ENCODE measurements around the gene HOXB7. TPM values are rescaled to one million over a fixed set of nuclear protein-coding genes. Genes with fewer than 3 reads are reported as not detected.

Gene HOXB7
- total and polyA plus RNA-seq, 2 experiments from 2014 or later, result not detected

DNA sequence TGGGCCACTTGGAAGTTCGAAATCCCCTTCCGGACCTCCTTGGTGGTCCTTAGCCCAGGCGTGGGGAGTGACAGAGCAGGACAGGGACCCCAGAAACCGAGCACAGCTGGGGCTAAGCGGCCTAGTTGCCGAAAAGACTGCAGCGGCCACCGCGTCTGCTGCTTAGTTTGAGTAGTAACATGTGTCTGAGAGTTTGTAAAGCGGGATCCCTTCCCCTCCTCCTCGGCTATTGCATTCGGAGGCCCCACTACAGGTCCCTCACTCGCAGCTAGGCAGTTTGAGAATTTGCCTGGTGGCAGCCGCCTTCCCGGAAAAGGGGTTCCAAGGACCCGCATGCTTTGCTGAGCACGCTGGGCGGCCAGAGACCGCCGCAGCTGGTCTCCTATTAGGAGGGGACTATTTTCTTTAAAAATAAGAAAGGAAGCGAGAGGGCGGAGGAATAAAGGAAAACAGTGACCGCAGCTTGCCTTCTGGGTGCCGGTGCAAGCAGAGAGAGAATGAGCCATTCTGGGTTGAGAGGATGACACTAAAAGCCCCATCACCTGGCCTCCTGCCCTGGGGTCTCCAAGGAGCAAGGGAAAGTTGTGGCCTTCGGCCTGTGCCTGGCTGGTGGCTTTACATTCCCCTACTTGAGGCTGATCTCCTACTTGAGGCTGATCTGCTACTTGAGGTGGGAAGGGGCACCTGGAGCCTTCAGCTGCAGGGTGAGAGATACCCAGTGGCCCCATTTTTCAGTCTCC lies 16.1 kb downstream of the HOXB7 start:
- ATAC-seq (no peak), DNase-seq (ENCODE audit: low spot score) (no peak)
- TF ChIP-seq, protein P1, sequence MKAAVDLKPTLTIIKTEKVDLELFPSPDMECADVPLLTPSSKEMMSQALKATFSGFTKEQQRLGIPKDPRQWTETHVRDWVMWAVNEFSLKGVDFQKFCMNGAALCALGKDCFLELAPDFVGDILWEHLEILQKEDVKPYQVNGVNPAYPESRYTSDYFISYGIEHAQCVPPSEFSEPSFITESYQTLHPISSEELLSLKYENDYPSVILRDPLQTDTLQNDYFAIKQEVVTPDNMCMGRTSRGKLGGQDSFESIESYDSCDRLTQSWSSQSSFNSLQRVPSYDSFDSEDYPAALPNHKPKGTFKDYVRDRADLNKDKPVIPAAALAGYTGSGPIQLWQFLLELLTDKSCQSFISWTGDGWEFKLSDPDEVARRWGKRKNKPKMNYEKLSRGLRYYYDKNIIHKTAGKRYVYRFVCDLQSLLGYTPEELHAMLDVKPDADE (IDR thresholded peaks at IDR 0.05), result no peak
- TF ChIP-seq EZH2 (IDR thresholded peaks at IDR 0.05; ENCODE audit: low read depth, unreplicated experiment) (peak; percentile 59), EZH2phosphoT487 (IDR thresholded peaks at IDR 0.05; ENCODE audit: unreplicated experiment) (no peak)
- no peaks in the 10 kb centered on the region for H3K79me2 ChIP-seq (replicated peaks; ENCODE audit: insufficient read depth)
- peaks cover 100% of the 10 kb centered on the region for H3K27me3 Mint-ChIP-seq (ENCODE audit: insufficient read depth, low read depth, poor library complexity)
- H3K4me3 ChIP-seq, result peak overlapping the region; percentile 37
- peak overlapping the region; percentile 69 for H3K4me2 ChIP-seq
- H3K4me1 Mint-ChIP-seq, result peaks cover 40% of the 10 kb centered on the region
- no peak overlapping the region for H3K27ac ChIP-seq (ENCODE audit: low read depth)
- H3K9me3 Mint-ChIP-seq, result no peaks in the 10 kb centered on the region; the same call in 2 of the 3 replicates
- peaks cover 45% of the 10 kb centered on the region for H4K20me1 ChIP-seq (replicated peaks; ENCODE audit: insufficient read depth)
- H3F3A ChIP-seq (replicated peaks; ENCODE audit: low read depth), result peaks cover 51% of the 10 kb centered on the region
- H3K36me3 Mint-ChIP-seq (ENCODE audit: low read depth), result peaks cover 3% of the 10 kb centered on the region; the same call in 1 of the 3 replicates
- H3K4me1 ChIP-seq (ENCODE audit: insufficient read depth), result peaks cover 53% of the 10 kb centered on the region
- H3K27ac Mint-ChIP-seq, result no peak overlapping the region
- no peaks in the 10 kb centered on the region for H3K9me2 ChIP-seq (ENCODE audit: insufficient read depth)
- H3K4me3 Mint-ChIP-seq, result no peak overlapping the region
- no peaks in the 10 kb centered on the region for H3K36me3 ChIP-seq (ENCODE audit: insufficient read depth)
- no peak overlapping the region for H2AFZ ChIP-seq
- H3K27me3 ChIP-seq (ENCODE audit: insufficient read depth), result peaks cover 100% of the 10 kb centered on the region

DNA sequence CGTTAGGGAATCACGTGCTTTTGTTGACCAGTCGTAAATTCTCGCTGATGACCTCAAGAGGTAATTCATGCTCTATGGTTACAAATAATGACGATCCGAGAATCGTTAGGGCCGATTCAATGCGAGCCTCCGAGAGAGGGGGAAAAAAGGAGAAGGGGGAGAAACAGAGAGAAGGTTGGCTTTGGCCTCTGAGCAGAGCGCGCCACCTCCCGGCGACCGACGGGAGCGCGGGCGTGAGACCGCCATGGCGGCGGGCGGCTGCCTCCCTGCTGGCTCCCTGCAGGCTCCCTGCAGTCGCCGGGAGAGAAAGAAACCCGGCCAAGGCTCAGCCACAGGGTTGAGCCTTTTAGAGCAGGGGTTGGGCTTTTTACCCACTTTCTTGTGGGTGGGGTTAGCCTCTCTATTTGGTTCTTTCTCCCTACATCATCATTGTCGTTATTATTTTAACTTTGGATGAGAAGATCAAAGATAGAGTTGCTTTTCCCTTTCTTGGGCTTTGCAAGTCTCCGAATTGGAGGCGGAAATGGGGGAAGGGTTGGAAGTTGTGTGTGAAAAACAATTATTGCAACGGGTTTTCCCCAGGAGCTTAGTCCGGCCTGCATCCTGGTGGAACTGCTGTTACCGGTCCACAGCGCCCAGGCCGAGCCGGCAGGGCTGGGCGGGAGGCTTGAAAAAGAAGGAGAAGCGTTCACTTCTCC lies 16.8 kb downstream of the HOXB7 start:
- Histone ChIP-seq H2AFZ (no peak overlapping the region), H3K4me3 (peak overlapping the region; percentile 37), H3F3A (replicated peaks; ENCODE audit: low read depth) (peaks cover 51% of the 10 kb centered on the region), H3K79me2 (replicated peaks; ENCODE audit: insufficient read depth) (no peaks in the 10 kb centered on the region), H3K27me3 (ENCODE audit: insufficient read depth) (peaks cover 100% of the 10 kb centered on the region), H4K20me1 (replicated peaks; ENCODE audit: insufficient read depth) (peaks cover 42% of the 10 kb centered on the region), H3K9me2 (ENCODE audit: insufficient read depth) (no peaks in the 10 kb centered on the region), H3K4me1 (ENCODE audit: insufficient read depth) (peaks cover 61% of the 10 kb centered on the region), H3K27ac (ENCODE audit: low read depth) (no peak overlapping the region), H3K36me3 (ENCODE audit: insufficient read depth) (no peaks in the 10 kb centered on the region), H3K4me2 (peak overlapping the region; percentile 69)
- peaks cover 3% of the 10 kb centered on the region; the same call in 1 of the 3 replicates for H3K36me3 Mint-ChIP-seq (ENCODE audit: low read depth)
- peaks cover 43% of the 10 kb centered on the region for H3K4me1 Mint-ChIP-seq
- H3K4me3 Mint-ChIP-seq, result peak overlapping the region; percentile 56
- ATAC-seq, result peak; percentile 51
- no peaks in the 10 kb centered on the region; the same call in 2 of the 3 replicates for H3K9me3 Mint-ChIP-seq
- no peak overlapping the region for H3K27ac Mint-ChIP-seq
- DNase-seq (ENCODE audit: low spot score), result peak; percentile 87
- H3K27me3 Mint-ChIP-seq (ENCODE audit: insufficient read depth, low read depth, poor library complexity), result peaks cover 100% of the 10 kb centered on the region
- TF ChIP-seq EZH2phosphoT487 (IDR thresholded peaks at IDR 0.05; ENCODE audit: unreplicated experiment) (no peak), ZNF331 (CRISPR knock-in tag; IDR thresholded peaks at IDR 0.05; ENCODE audit: low read depth) (no peak), ZNF114 (CRISPR knock-in tag; IDR thresholded peaks at IDR 0.05) (no peak), NANOG (IDR thresholded peaks at IDR 0.05; ENCODE audit: borderline replicate concordance) (no peak), CREB1 (CRISPR knock-in tag; IDR thresholded peaks at IDR 0.05; ENCODE audit: low read depth) (no peak), EZH2 (IDR thresholded peaks at IDR 0.05; ENCODE audit: low read depth, unreplicated experiment) (peak; percentile 97), POLR2AphosphoS5 (IDR thresholded peaks at IDR 0.05; ENCODE audit: low read depth) (no peak), STAT1 (IDR thresholded peaks at IDR 0.05; ENCODE audit: unreplicated experiment) (no peak)
- TF ChIP-seq, protein P1 (IDR thresholded peaks at IDR 0.05), result no peak
- TF ChIP-seq, protein P2, sequence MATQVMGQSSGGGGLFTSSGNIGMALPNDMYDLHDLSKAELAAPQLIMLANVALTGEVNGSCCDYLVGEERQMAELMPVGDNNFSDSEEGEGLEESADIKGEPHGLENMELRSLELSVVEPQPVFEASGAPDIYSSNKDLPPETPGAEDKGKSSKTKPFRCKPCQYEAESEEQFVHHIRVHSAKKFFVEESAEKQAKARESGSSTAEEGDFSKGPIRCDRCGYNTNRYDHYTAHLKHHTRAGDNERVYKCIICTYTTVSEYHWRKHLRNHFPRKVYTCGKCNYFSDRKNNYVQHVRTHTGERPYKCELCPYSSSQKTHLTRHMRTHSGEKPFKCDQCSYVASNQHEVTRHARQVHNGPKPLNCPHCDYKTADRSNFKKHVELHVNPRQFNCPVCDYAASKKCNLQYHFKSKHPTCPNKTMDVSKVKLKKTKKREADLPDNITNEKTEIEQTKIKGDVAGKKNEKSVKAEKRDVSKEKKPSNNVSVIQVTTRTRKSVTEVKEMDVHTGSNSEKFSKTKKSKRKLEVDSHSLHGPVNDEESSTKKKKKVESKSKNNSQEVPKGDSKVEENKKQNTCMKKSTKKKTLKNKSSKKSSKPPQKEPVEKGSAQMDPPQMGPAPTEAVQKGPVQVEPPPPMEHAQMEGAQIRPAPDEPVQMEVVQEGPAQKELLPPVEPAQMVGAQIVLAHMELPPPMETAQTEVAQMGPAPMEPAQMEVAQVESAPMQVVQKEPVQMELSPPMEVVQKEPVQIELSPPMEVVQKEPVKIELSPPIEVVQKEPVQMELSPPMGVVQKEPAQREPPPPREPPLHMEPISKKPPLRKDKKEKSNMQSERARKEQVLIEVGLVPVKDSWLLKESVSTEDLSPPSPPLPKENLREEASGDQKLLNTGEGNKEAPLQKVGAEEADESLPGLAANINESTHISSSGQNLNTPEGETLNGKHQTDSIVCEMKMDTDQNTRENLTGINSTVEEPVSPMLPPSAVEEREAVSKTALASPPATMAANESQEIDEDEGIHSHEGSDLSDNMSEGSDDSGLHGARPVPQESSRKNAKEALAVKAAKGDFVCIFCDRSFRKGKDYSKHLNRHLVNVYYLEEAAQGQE (IDR thresholded peaks at IDR 0.05; ENCODE audit: unreplicated experiment), result no peak

All from GM23338 (cell line).